Measurements from ENCODE around the gene AQP11.

GRCh38 chr11:77604281-77604680 is 14.5 kb downstream of the AQP11 start:
- TF ChIP-seq CTCF (IDR thresholded peaks at IDR 0.05) (no peak), POLR2A (IDR thresholded peaks at IDR 0.05) (no peak)
